Karpas-422 (cell line): ENCODE results near the gene TMUB1. TPM values are rescaled to one million over a fixed set of nuclear protein-coding genes. Genes with fewer than 3 reads are reported as not detected.

Source experiments
- DNase-seq: peaks from one replicate; pipeline ENCODE4 v3.0.0-alpha.2; 2015
- H2AFZ ChIP-seq: fragments of 200-600 bp; sonication (generic); 2 replicates; pipeline ENCODE4 v1.6.1; 2014; ENCODE audit warnings: antibody characterized with exemption, low read length, mixed read lengths
- H3K27ac ChIP-seq: fragments of 200-600 bp; sonication (generic); 2 replicates; pipeline ENCODE4 v1.5.1; 2014; ENCODE audit warnings: mild to moderate bottlenecking, low read length, moderate library complexity
- H3K27me3 ChIP-seq: fragments of 200-600 bp; sonication (generic); 2 replicates; pipeline ENCODE4 v1.6.1; 2014; ENCODE audit warnings: low read length, mixed read lengths
- H3K36me3 ChIP-seq: fragments of 200-600 bp; sonication (generic); 2 replicates; pipeline ENCODE4 v1.6.1; 2014; ENCODE audit warnings: low read length, mixed read lengths; ENCODE audit not compliant: insufficient read depth
- H3K4me1 ChIP-seq: fragments of 200-600 bp; sonication (generic); 2 replicates; pipeline ENCODE4 v1.6.1; 2014; ENCODE audit warnings: mild to moderate bottlenecking, low read length, mixed read lengths
- H3K4me2 ChIP-seq: fragments of 200-600 bp; sonication (generic); 2 replicates; pipeline ENCODE4 v1.6.1; 2014; ENCODE audit warnings: low read length, low read depth, mild to moderate bottlenecking; ENCODE audit not compliant: poor library complexity, severe bottlenecking
- H3K4me3 ChIP-seq: fragments of 200-600 bp; sonication (generic); 2 replicates; pipeline ENCODE4 v1.5.1; 2014; ENCODE audit warnings: mild to moderate bottlenecking, antibody characterized with exemption, low read length, mixed read lengths
- H3K79me2 ChIP-seq: fragments of 200-600 bp; sonication (generic); 2 replicates; pipeline ENCODE4 v1.6.1; 2014; ENCODE audit warnings: mild to moderate bottlenecking, low read length, mixed read lengths
- H3K9ac ChIP-seq: fragments of 200-600 bp; sonication (generic); 2 replicates; pipeline ENCODE4 v1.6.0; 2014; ENCODE audit warnings: low read length
- H3K9me2 ChIP-seq: fragments of 200-600 bp; sonication (generic), shearing (Covaris generic); replicated peaks from 2 replicates; pipeline ENCODE4 v1.6.0; 2014; ENCODE audit warnings: mild to moderate bottlenecking, low read length, moderate library complexity; ENCODE audit not compliant: insufficient read depth
- H3K9me3 ChIP-seq: fragments of 300-700, 200-600 bp; sonication (generic); 2 replicates; pipeline ENCODE4 v1.6.1; 2014; ENCODE audit warnings: low read length, mixed read lengths
- H4K20me1 ChIP-seq: fragments of 200-600 bp; sonication (generic); 2 replicates; pipeline ENCODE4 v1.6.1; 2014; ENCODE audit warnings: mild to moderate bottlenecking, antibody characterized with exemption, low read length, low read depth; ENCODE audit not compliant: insufficient read depth
- total RNA-seq: library from RNA; depleted of rRNA; stranded (reverse); fragments of >200 nt; shearing (Covaris generic); gene quantifications from 2 replicates; pipeline ENCODE4 v1.2.3, GENCODE V29; 2014; ENCODE audit warnings: low replicate concordance

TMUB1 gene
- total RNA-seq, 1 experiment from 2014 or later, result 30.9 TPM

DNA sequence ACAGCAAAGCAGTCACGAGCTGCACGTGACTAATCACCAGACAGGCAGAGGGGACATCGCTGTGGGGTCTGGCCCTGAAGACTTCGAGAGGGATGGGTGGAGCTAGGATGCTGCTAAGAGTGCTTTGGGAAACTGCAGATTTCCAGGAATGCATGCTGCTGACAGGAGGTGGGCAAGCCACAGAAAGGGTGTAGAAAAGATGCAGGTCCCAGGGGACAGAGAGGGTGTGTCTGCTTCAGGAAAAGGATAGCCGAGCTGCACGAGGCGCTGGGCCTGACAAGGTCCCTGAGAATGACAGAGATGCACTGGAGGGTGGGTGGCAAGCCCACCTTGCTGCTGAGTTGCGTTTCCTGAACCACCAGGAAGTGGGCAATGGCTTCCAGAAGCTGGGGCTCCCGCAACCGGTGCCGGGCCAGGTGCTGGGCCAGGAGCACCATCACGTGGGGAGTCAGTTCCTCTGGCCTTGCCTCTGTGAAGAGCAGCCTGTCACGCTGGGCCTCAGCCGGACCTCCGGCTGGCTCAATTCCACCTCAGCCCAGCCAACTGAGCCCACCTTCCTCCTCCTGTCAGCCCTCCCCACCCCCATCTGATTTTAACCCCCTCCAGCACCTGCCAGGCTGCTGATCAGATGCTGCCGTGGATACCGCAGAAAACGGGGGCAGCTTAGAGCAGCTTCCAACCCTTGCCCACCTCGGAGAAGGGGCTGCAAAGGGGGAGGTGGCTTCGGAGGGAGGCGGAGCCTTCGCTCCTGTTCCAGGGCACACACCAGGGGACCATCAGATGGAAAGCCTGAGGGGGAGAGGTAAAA is 4.9 kb downstream of the TMUB1 start:
- no peaks in the 10 kb centered on the region for H3K9me3 ChIP-seq
- peaks cover 4% of the 10 kb centered on the region; the same call in 1 of the 2 replicates for H4K20me1 ChIP-seq
- no peaks in the 10 kb centered on the region for H3K9me2 ChIP-seq
- H3K79me2 ChIP-seq, result peaks cover 41% of the 10 kb centered on the region
- no peaks in the 10 kb centered on the region for H3K27me3 ChIP-seq
- H3K27ac ChIP-seq, result no peak overlapping the region
- H2AFZ ChIP-seq, result no peak overlapping the region
- peak; percentile 58 for DNase-seq
- H3K36me3 ChIP-seq, result peaks cover 2% of the 10 kb centered on the region
- peaks cover 32% of the 10 kb centered on the region for H3K4me1 ChIP-seq
- 0 out of 2 replicates have a peak overlapping the region, but pooled peaks have one; percentile 94 for H3K9ac ChIP-seq
- H3K4me2 ChIP-seq, result peak overlapping the region; percentile 77
- no peak overlapping the region; the same call in 1 of the 2 replicates for H3K4me3 ChIP-seq

DNA sequence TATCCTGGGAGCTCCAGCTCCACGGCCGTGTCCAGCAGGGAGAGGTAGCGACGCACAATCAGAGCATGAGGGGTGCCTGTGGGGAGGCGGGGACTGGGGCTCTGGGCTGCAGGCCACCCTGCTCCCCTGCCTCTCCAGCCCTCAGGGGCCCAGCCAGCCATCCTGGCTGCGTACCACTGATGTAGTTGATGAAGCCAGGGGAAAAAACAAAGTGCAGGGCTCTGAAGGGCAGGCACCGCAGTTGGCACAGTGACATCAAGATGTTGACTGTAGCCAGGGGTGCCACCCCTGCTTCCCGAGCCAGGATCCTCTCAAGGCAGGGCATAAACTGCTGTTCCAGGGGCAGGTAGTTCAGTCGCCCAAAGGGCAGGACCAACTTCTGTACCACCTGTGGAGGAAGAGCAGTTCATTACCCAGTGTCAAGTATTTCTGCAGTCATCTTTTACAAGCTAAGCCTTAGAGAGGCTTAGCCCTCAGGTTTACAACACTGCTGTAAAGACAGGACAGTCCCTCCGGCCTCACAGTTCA is 5.5 kb downstream of the TMUB1 start:
- H2AFZ ChIP-seq, result no peak overlapping the region
- H3K4me1 ChIP-seq, result peaks cover 32% of the 10 kb centered on the region
- no peak overlapping the region for H3K4me2 ChIP-seq
- no peaks in the 10 kb centered on the region for H3K9me2 ChIP-seq
- H3K27ac ChIP-seq, result no peak overlapping the region
- no peak overlapping the region for H3K9ac ChIP-seq
- H3K36me3 ChIP-seq, result peaks cover 2% of the 10 kb centered on the region
- H3K4me3 ChIP-seq, result no peak overlapping the region
- no peaks in the 10 kb centered on the region for H3K27me3 ChIP-seq
- H4K20me1 ChIP-seq, result peaks cover 4% of the 10 kb centered on the region; the same call in 1 of the 2 replicates
- no peak for DNase-seq
- peaks cover 37% of the 10 kb centered on the region for H3K79me2 ChIP-seq
- no peaks in the 10 kb centered on the region for H3K9me3 ChIP-seq

DNA sequence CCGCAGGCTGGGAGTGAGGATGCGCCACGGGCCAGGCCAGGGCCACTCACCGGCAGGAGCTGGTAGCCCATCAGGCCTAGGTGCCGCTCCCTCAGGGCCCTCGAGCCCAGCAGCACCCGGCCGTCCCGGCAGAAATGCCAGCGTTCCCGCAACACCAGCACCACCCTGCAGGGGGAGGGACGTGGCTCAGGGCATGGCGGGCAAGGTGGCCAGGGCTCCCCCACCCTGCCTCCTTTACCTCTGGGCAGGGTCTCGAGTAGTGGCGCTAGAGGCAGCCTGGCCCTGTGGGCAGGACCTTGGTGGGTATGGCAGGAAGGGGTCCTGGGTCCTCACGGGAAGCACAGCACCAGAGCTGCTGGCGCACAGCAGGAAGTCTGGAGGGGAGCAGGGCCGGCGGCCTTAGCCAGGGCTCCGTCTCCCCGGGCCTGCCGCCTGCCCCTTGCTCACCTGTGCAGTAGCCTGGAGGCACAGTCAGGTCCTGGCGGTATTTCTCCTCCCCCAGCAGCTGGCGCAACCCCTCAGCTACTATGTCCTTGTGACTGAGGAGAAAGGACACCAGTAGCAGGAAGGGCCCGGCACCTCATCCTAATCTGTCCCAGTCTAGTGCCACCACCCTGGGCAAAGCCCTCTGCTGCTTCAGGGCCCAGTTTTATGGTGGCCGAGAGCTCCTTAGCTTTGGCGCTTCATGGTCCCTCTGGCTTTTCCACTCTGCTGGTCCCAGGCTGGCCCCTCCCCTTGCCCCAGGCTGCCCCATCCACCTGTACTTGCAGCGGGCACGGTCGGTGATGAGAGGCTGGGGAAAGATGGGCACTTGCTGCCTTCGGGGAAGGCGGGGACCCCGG is 6.2 kb downstream of the TMUB1 start:
- H3K4me2 ChIP-seq, result no peak overlapping the region
- H3K4me1 ChIP-seq, result peaks cover 26% of the 10 kb centered on the region
- H3K36me3 ChIP-seq, result peaks cover 2% of the 10 kb centered on the region
- no peak overlapping the region for H3K4me3 ChIP-seq
- no peak for DNase-seq
- H3K9me2 ChIP-seq, result no peaks in the 10 kb centered on the region
- no peak overlapping the region for H3K9ac ChIP-seq
- H3K27me3 ChIP-seq, result no peaks in the 10 kb centered on the region
- peaks cover 30% of the 10 kb centered on the region for H3K79me2 ChIP-seq
- no peak overlapping the region for H2AFZ ChIP-seq
- no peaks in the 10 kb centered on the region for H3K9me3 ChIP-seq
- H3K27ac ChIP-seq, result no peak overlapping the region
- H4K20me1 ChIP-seq, result peaks cover 4% of the 10 kb centered on the region; the same call in 1 of the 2 replicates

GRCh38 chr7:151075978-151076426 is 7.3 kb downstream of the TMUB1 start:
- DNase-seq, result no peak
- no peak overlapping the region for H3K9ac ChIP-seq

DNA sequence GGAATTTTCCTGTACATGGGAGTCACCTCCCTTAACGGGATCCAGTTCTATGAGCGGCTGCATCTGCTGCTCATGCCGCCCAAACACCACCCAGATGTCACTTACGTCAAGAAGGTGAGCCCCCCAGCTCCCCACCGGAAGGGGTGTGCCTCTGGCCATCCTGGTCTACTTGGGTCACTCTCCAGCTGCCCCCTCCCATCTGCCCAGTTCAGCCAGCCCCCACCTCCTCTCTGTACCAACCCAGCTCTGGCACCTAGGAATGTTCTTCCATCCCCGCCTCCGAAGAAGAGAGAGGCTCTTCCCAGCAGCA is 7.7 kb downstream of the TMUB1 start:
- Histone ChIP-seq H3K4me1 (peaks cover 13% of the 10 kb centered on the region), H3K4me2 (no peak overlapping the region), H3K79me2 (peaks cover 22% of the 10 kb centered on the region), H3K9ac (no peak overlapping the region), H2AFZ (no peak overlapping the region), H3K4me3 (no peak overlapping the region), H3K9me2 (no peaks in the 10 kb centered on the region), H3K9me3 (no peaks in the 10 kb centered on the region), H3K36me3 (peaks cover 2% of the 10 kb centered on the region), H4K20me1 (peaks cover 4% of the 10 kb centered on the region; the same call in 1 of the 2 replicates), H3K27ac (no peak overlapping the region), H3K27me3 (no peaks in the 10 kb centered on the region)
- no peak for DNase-seq

More at GRCh38 chr7:151075978-151076426, 7.3 kb downstream of the TMUB1 start:
- peaks cover 2% of the 10 kb centered on the region for H3K36me3 ChIP-seq
- no peak overlapping the region for H2AFZ ChIP-seq
- H3K4me3 ChIP-seq, result no peak overlapping the region
- peaks cover 22% of the 10 kb centered on the region for H3K79me2 ChIP-seq
- H3K27ac ChIP-seq, result no peak overlapping the region
- no peaks in the 10 kb centered on the region for H3K9me2 ChIP-seq
- H3K9me3 ChIP-seq, result no peaks in the 10 kb centered on the region
- H4K20me1 ChIP-seq, result peaks cover 4% of the 10 kb centered on the region; the same call in 1 of the 2 replicates
- H3K4me2 ChIP-seq, result no peak overlapping the region
- H3K27me3 ChIP-seq, result no peaks in the 10 kb centered on the region
- H3K4me1 ChIP-seq, result peaks cover 15% of the 10 kb centered on the region

- Histone ChIP-seq H3K27me3 (no peaks in the 10 kb centered on the region), H3K4me2 (no peak overlapping the region), H3K27ac (no peak overlapping the region), H3K9me3 (no peaks in the 10 kb centered on the region), H3K79me2 (peaks cover 17% of the 10 kb centered on the region), H3K4me1 (peaks cover 13% of the 10 kb centered on the region), H3K9ac (no peak overlapping the region), H3K4me3 (no peak overlapping the region), H4K20me1 (peaks cover 4% of the 10 kb centered on the region; the same call in 1 of the 2 replicates), H2AFZ (no peak overlapping the region), H3K36me3 (peaks cover 2% of the 10 kb centered on the region), H3K9me2 (no peaks in the 10 kb centered on the region)
- DNase-seq, result no peak
Observed at GRCh38 chr7:151074817-151075661, 8.3 kb downstream of the TMUB1 start.

- H3K36me3 ChIP-seq, result peaks cover 2% of the 10 kb centered on the region
- H3K27ac ChIP-seq, result no peak overlapping the region
Observed at GRCh38 chr7:151073990-151074389, 9.3 kb downstream of the TMUB1 start.

More at GRCh38 chr7:151073990-151074389, 9.3 kb downstream of the TMUB1 start:
- Histone ChIP-seq H3K4me2 (no peak overlapping the region), H4K20me1 (no peaks in the 10 kb centered on the region; the same call in 1 of the 2 replicates), H3K4me1 (peaks cover 5% of the 10 kb centered on the region), H3K4me3 (no peak overlapping the region), H2AFZ (no peak overlapping the region), H3K9me3 (no peaks in the 10 kb centered on the region), H3K9ac (no peak overlapping the region), H3K79me2 (peaks cover 6% of the 10 kb centered on the region), H3K9me2 (no peaks in the 10 kb centered on the region), H3K27me3 (no peaks in the 10 kb centered on the region)
- DNase-seq, result no peak
